ENCODE measurements around the gene BACH2. TPM values are rescaled to one million over a fixed set of nuclear protein-coding genes. Genes with fewer than 3 reads are reported as not detected.

BACH2 gene
- total and polyA plus RNA-seq, 2 of the 8 experiments (the other 6 are each of a cell fraction or from before 2014, with no cell fraction given) = 1.9 to 5.9 TPM

DNA sequence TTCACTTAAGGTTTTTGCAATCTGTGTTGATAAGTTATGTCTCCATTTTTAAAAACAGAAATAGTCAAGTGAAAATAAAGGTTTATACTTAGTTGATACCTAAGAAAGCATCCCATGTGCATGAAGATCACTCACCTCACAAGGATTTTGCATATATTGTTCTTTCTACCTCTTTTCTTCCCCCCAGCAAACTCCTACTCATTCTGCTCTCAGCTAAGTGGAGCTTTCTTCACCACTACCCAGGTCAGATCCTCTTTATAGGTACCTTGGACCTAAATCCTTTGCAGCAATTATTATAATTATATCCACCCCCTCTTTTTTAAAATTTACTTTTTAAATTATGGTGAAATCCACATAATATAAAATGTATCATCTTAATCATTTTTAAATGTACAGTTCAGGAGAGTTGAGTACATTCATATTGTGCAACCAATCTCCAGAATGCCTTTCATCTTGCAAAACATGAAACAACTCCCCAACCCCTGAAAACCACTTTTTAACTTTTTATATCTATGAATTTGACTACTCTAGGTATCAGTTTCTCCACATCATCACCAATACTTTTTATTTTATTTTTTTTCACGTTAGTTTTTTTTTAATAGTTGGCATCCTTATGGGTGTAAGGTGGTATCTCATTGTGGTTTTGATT, 9.3 kb upstream of the BACH2 start:
- Histone ChIP-seq H2BK120ac (replicated peaks; ENCODE audit: low read depth, low read length) (no peak overlapping the region), H3K56ac (replicated peaks; ENCODE audit: insufficient read length, low read depth, low read length) (no peak overlapping the region), H3K18ac (ENCODE audit: extremely low read depth, low read length) (no peak overlapping the region), H4K8ac (ENCODE audit: extremely low read depth, insufficient read depth, low read length) (no peak overlapping the region), H3K4ac (replicated peaks; ENCODE audit: insufficient read length, low read depth, low read length) (no peak overlapping the region), H3K27ac (ENCODE audit: low read depth, low read length) (no peak overlapping the region), H3K14ac (ENCODE audit: insufficient read length) (no peak overlapping the region), H3K27me3 (replicated peaks in 1 of 4; ENCODE audit: control insufficient read depth in 3 of 4, extremely low read depth in 1 of 4, insufficient read depth in 3 of 4, low read length in 3 of 4) (no peaks in the 10 kb centered on the region), H2AFZ (ENCODE audit: low read length) (no peak overlapping the region), H3K23ac (ENCODE audit: insufficient read length) (no peak overlapping the region), H3K23me2 (ENCODE audit: low read depth, low read length) (no peaks in the 10 kb centered on the region), H3K9me3 (ENCODE audit: insufficient read depth in 2 of 2, low read depth in 1 of 2, low read length in 1 of 2) (no peaks in the 10 kb centered on the region), H2BK12ac (ENCODE audit: low read depth, low read length) (no peak overlapping the region), H4K20me1 (replicated peaks in 1 of 2; ENCODE audit: control insufficient read depth in 1 of 2, insufficient read depth in 2 of 2, low read length in 2 of 2) (no peaks in the 10 kb centered on the region), H3K79me1 (ENCODE audit: low read depth, low read length) (no peaks in the 10 kb centered on the region), H2AK5ac (ENCODE audit: low read depth, low read length) (no peak overlapping the region), H2BK5ac (ENCODE audit: low read depth, low read length) (no peak overlapping the region), H3K4me2 (ENCODE audit: insufficient read depth in 1 of 2, low read depth in 2 of 2, low read length in 2 of 2) (no peak overlapping the region), H3K36me3 (ENCODE audit: control insufficient read depth in 2 of 4, insufficient read depth in 4 of 4, low read length in 3 of 4) (no peaks in the 10 kb centered on the region), H3K4me1 (replicated peaks in 1 of 4; ENCODE audit: control insufficient read depth in 3 of 4, insufficient read depth in 4 of 4, low read length in 3 of 4) (no peaks in the 10 kb centered on the region), H3K79me2 (ENCODE audit: control insufficient read depth in 1 of 2, insufficient read depth in 2 of 2, low read length in 2 of 2) (no peaks in the 10 kb centered on the region), H2BK15ac (ENCODE audit: low read length) (no peak overlapping the region), H3K4me3 (ENCODE audit: extremely low read depth in 1 of 4, insufficient read depth in 2 of 4, low read depth in 3 of 4, low read length in 4 of 4) (no peak overlapping the region), H4K91ac (replicated peaks; ENCODE audit: insufficient read length, low read length) (no peak overlapping the region), H2BK20ac (ENCODE audit: low read length) (no peak overlapping the region), H3K9ac (replicated peaks in 1 of 4; ENCODE audit: extremely low read depth in 1 of 4, low read depth in 3 of 4, low read length in 3 of 4) (no peak overlapping the region), H4K5ac (ENCODE audit: insufficient read length, low read depth, low read length) (no peak overlapping the region)
- DNase-seq (ENCODE audit: low read depth in 1 of 2, low spot score in 2 of 2) = no peak
- TF ChIP-seq CHD2 (IDR thresholded peaks at IDR 0.05; ENCODE audit: low read length) (no peak), SP2 (IDR thresholded peaks at IDR 0.05; ENCODE audit: low read length) (no peak), CBX8 (IDR thresholded peaks at IDR 0.05; ENCODE audit: borderline replicate concordance, low read depth, low read length) (no peak), JUND (IDR thresholded peaks at IDR 0.05; ENCODE audit: low read length) (no peak), GTF2F1 (IDR thresholded peaks at IDR 0.05; ENCODE audit: borderline replicate concordance, low read depth, low read length) (no peak), KDM5A (IDR thresholded peaks at IDR 0.05; ENCODE audit: low read length) (no peak), JUN (IDR thresholded peaks at IDR 0.05; ENCODE audit: low read depth, low read length) (no peak), SP4 (IDR thresholded peaks at IDR 0.05; ENCODE audit: low read length) (no peak), SP1 (IDR thresholded peaks at IDR 0.05; ENCODE audit: low read depth, low read length) (no peak), RXRA (IDR thresholded peaks at IDR 0.05; ENCODE audit: insufficient read depth, low read depth, low read length) (no peak)
- TF ChIP-seq, protein P1, sequence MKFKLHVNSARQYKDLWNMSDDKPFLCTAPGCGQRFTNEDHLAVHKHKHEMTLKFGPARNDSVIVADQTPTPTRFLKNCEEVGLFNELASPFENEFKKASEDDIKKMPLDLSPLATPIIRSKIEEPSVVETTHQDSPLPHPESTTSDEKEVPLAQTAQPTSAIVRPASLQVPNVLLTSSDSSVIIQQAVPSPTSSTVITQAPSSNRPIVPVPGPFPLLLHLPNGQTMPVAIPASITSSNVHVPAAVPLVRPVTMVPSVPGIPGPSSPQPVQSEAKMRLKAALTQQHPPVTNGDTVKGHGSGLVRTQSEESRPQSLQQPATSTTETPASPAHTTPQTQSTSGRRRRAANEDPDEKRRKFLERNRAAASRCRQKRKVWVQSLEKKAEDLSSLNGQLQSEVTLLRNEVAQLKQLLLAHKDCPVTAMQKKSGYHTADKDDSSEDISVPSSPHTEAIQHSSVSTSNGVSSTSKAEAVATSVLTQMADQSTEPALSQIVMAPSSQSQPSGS (IDR thresholded peaks at IDR 0.05; ENCODE audit: low read length) = no peak
- TF ChIP-seq, protein P2, sequence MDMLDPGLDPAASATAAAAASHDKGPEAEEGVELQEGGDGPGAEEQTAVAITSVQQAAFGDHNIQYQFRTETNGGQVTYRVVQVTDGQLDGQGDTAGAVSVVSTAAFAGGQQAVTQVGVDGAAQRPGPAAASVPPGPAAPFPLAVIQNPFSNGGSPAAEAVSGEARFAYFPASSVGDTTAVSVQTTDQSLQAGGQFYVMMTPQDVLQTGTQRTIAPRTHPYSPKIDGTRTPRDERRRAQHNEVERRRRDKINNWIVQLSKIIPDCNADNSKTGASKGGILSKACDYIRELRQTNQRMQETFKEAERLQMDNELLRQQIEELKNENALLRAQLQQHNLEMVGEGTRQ (IDR thresholded peaks at IDR 0.05; ENCODE audit: low read length) = no peak
- ChIA-PET POLR2A (ENCODE audit: partially characterized antibody) (no interaction called here), CTCF (ENCODE audit: partially characterized antibody) (interaction anchor here (0.9 to 2.4 kb wide), 2 partner anchors 8 to 54 kb away, joined by 4 to 6 read pairs; no protein-coding TSS in a partner anchor)
- FAIRE-seq = no peak
- 89% methylated on average over 1 of the region's 1 CpG; no CpG with 5 or more reads in 1 of the 2 experiments for WGBS, 2 experiments (ENCODE audit: extremely low coverage in 1 of 2, insufficient coverage in 1 of 2, insufficient read length in 1 of 2, insufficient replicate concordance in 2 of 2, low coverage in 1 of 2, low lambda C conversion rate in 2 of 2, missing lambda C conversion rate in 1 of 2)
